Liver (tissue), 9 donors: ENCODE measurements around the gene ARRDC3. TPM values are rescaled to one million over a fixed set of nuclear protein-coding genes. Genes with fewer than 3 reads are reported as not detected.

Source experiments
- DNase-seq: peaks from one replicate; pipeline ENCODE4 v3.0.0-alpha.2; 2017; ENCODE audit warnings: low spot score
- H3K27ac ChIP-seq, 2 donors: one replicate each; pipeline ENCODE4 v1.7.0; 2013; ENCODE audit warnings: inconsistent platforms in 2 of 2, low read length in 2 of 2, control low read depth in 1 of 2, low read depth in 1 of 2, mild to moderate bottlenecking in 1 of 2
- H3K27me3 ChIP-seq, 4 donors: one replicate each; pipeline versions ENCODE4 v1.6.1 to v1.7.0; 2013; ENCODE audit warnings: low read length in 3 of 4, inconsistent platforms in 1 of 4, mild to moderate bottlenecking in 1 of 4, moderate library complexity in 1 of 4; ENCODE audit not compliant: control insufficient read depth in 4 of 4, insufficient read depth in 4 of 4
- H3K36me3 ChIP-seq, 4 donors: one replicate each; pipeline versions ENCODE4 v1.6.1 to v1.7.0; 2013; ENCODE audit warnings: low read length in 3 of 4, mild to moderate bottlenecking in 3 of 4, low read depth in 1 of 4, moderate library complexity in 1 of 4; ENCODE audit not compliant: control insufficient read depth in 4 of 4, insufficient read depth in 3 of 4
- H3K4me1 ChIP-seq, 4 donors: one replicate each; pipeline versions ENCODE4 v1.6.1 to v1.7.0; 2013; ENCODE audit warnings: low read length in 3 of 4, mild to moderate bottlenecking in 3 of 4, moderate library complexity in 1 of 4; ENCODE audit not compliant: control insufficient read depth in 4 of 4, insufficient read depth in 4 of 4
- H3K4me3 ChIP-seq, 3 donors: one replicate each; pipeline versions ENCODE4 v1.6.1 to v1.7.0; 2013; ENCODE audit warnings: low read length in 3 of 3, control low read depth in 1 of 3, low read depth in 1 of 3, mild to moderate bottlenecking in 1 of 3
- H3K9ac ChIP-seq, 2 donors: one replicate each; pipeline ENCODE4 v1.7.0; 2013; ENCODE audit warnings: low read length in 2 of 2, mild to moderate bottlenecking in 2 of 2, moderate library complexity in 2 of 2, control low read depth in 1 of 2, low read depth in 1 of 2
- H3K9me3 ChIP-seq, 4 donors: one replicate each; pipeline versions ENCODE4 v1.6.1 to v1.7.0; 2013; ENCODE audit warnings: low read length in 3 of 4; ENCODE audit not compliant: control insufficient read depth in 4 of 4
- CTCF ChIP-seq: fragments of 150-350 bp; IDR thresholded peaks from 2 replicates; pipeline ENCODE4 v1.5.1; 2017; ENCODE audit warnings: improper control_type of control experiment, low read depth, low read length; ENCODE audit not compliant: missing input control
- HNF4A ChIP-seq, 2 donors: conservative IDR thresholded peaks; 2 replicates each; pipeline ENCODE4 v1.6.1; 2016; ENCODE audit warnings: antibody characterized with exemption in 2 of 2, mild to moderate bottlenecking in 2 of 2
- JUND ChIP-seq, 2 donors: IDR thresholded peaks; 2 replicates each; pipeline ENCODE4 v1.6.1; 2016; ENCODE audit warnings: antibody characterized with exemption in 2 of 2
- MAX ChIP-seq: IDR thresholded peaks from 2 replicates; pipeline ENCODE4 v1.6.1; 2016; ENCODE audit warnings: antibody characterized with exemption
- RAD21 ChIP-seq, 2 donors: IDR thresholded peaks; 2 replicates each; pipeline ENCODE4 v1.6.1; 2016; ENCODE audit warnings: antibody characterized with exemption in 2 of 2, mild to moderate bottlenecking in 2 of 2
- TAF1 ChIP-seq: conservative IDR thresholded peaks from 2 replicates; pipeline ENCODE4 v1.6.1; 2016; ENCODE audit warnings: antibody characterized with exemption, mild to moderate bottlenecking
- YY1 ChIP-seq: IDR thresholded peaks from 2 replicates; pipeline ENCODE4 v1.6.1; 2016; ENCODE audit warnings: antibody characterized with exemption, mild to moderate bottlenecking
- ZBTB33 ChIP-seq: IDR thresholded peaks from 2 replicates; pipeline ENCODE4 v1.6.1; 2016; ENCODE audit warnings: antibody characterized with exemption
- WGBS: extraction: QIAGEN DNeasy Blood & Tissue Kit; methylation state at CpG from one replicate; pipeline ENCODE4 v1.1.7; 2013; 5-methylcytosine and 5-hydroxymethylcytosine counted together
- polyA plus RNA-seq, 2 donors: library from polyadenylated mRNA; stranded (reverse) in 1 of 2; unstranded in 1 of 2; fragments of 200-250 nt in 1 of 2; fragments of >200 nt in 1 of 2; fragmentation: Nextera tagmentation in 1 of 2; extraction: Ambion mirVana in 1 of 2; gene quantifications; one replicate each; pipeline versions ENCODE4 v1.2.1 to v1.2.3, GENCODE V29; 2013 to 2015
- total RNA-seq, 2 donors: library from RNA; depleted of rRNA; stranded (reverse); fragments of >200 nt; gene quantifications; one replicate each; pipeline ENCODE4 v1.2.3, GENCODE V29; 2014
- TF ChIP-seq, protein P1 (sequence below): IDR thresholded peaks from 2 replicates; pipeline ENCODE4 v1.6.1; 2016; ENCODE audit warnings: antibody characterized with exemption, mild to moderate bottlenecking
- donor health status: healthy.
- donor health status: healthy.
- donor health status: healthy.
- donor health status: healthy.
- donor health status: healthy.

The ARRDC3 gene
- total and polyA plus RNA-seq, 4 donors: 8.8 to 70.4 (median 34.0) TPM

DNA sequence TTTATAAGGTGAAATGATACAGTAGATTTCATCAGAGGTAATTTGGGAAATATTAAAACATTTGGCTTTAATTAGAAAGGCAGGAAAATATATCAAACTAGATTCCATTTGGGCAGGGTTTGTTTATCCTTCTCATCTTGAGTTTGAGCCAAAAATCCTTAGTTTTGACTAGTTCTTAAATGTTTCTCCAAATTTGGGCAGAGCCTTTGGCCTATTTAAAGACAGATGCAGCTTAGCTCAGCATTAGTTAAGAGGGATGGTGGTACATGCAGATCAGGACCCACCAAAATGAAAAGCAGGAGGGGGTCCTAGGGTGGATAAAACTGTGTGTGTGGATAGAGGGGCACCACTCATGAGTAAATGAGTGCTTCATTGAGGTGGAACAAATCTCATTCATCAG, 20.3 kb upstream of the ARRDC3 start:
- H3K9me3 ChIP-seq: no peaks in the 10 kb centered on the region
- no peak overlapping the region for H3K9ac ChIP-seq
- H3K27me3 ChIP-seq: no peaks in the 10 kb centered on the region
- DNase-seq: no peak
- TF ChIP-seq RAD21 (IDR thresholded peaks at IDR 0.05) (no peak), HNF4A (conservative IDR thresholded peaks at IDR 0.05) (no peak), JUND (IDR thresholded peaks at IDR 0.05) (no peak), ZBTB33 (no peak), YY1 (no peak), MAX (no peak), TAF1 (no peak), CTCF (no peak)
- TF ChIP-seq, protein P1, sequence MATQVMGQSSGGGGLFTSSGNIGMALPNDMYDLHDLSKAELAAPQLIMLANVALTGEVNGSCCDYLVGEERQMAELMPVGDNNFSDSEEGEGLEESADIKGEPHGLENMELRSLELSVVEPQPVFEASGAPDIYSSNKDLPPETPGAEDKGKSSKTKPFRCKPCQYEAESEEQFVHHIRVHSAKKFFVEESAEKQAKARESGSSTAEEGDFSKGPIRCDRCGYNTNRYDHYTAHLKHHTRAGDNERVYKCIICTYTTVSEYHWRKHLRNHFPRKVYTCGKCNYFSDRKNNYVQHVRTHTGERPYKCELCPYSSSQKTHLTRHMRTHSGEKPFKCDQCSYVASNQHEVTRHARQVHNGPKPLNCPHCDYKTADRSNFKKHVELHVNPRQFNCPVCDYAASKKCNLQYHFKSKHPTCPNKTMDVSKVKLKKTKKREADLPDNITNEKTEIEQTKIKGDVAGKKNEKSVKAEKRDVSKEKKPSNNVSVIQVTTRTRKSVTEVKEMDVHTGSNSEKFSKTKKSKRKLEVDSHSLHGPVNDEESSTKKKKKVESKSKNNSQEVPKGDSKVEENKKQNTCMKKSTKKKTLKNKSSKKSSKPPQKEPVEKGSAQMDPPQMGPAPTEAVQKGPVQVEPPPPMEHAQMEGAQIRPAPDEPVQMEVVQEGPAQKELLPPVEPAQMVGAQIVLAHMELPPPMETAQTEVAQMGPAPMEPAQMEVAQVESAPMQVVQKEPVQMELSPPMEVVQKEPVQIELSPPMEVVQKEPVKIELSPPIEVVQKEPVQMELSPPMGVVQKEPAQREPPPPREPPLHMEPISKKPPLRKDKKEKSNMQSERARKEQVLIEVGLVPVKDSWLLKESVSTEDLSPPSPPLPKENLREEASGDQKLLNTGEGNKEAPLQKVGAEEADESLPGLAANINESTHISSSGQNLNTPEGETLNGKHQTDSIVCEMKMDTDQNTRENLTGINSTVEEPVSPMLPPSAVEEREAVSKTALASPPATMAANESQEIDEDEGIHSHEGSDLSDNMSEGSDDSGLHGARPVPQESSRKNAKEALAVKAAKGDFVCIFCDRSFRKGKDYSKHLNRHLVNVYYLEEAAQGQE: no peak
- no peaks in the 10 kb centered on the region for H3K36me3 ChIP-seq
- H3K4me1 ChIP-seq: no peaks in the 10 kb centered on the region
- no peak overlapping the region for H3K4me3 ChIP-seq
- H3K27ac ChIP-seq: no peak overlapping the region

GRCh38 chr5:91401175-91401574, 18.1 kb upstream of the ARRDC3 start:
- H3K27me3 ChIP-seq: no peaks in the 10 kb centered on the region
- no peaks in the 10 kb centered on the region for H3K9me3 ChIP-seq
- DNase-seq: no peak
- TF ChIP-seq MAX (no peak), RAD21 (IDR thresholded peaks at IDR 0.05) (no peak), JUND (IDR thresholded peaks at IDR 0.05) (no peak)
- H3K36me3 ChIP-seq: no peaks in the 10 kb centered on the region
- no peak overlapping the region for H3K9ac ChIP-seq
- no peak overlapping the region for H3K4me3 ChIP-seq
- H3K27ac ChIP-seq: no peak overlapping the region
- WGBS: 98% methylated on average over 2 of the region's 2 CpGs
- H3K4me1 ChIP-seq: no peaks in the 10 kb centered on the region

DNA sequence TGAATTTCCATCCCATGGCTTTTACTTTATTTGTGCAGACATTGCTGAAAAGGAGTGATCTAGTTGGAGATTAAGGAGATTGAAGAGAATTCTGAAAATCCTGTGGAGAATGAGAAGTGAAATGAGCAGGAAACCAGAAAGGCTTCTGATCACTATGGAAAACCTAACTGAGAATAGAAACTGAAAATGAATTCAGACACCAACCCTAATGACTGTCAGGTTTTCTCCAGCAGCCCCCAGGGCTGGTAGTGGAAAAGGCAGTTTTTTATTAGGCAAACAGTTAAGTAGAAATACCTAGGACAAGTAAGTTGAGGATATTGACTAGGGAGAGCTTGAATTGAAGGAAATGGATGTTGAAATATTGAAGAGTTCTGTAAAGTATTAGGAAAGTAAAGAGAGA, 14.7 kb upstream of the ARRDC3 start:
- H3K27me3 ChIP-seq: no peaks in the 10 kb centered on the region
- H3K36me3 ChIP-seq: no peaks in the 10 kb centered on the region
- H3K4me3 ChIP-seq: no peak overlapping the region
- no peak overlapping the region for H3K27ac ChIP-seq
- H3K9ac ChIP-seq: no peak overlapping the region
- TF ChIP-seq, protein P1: no peak
- DNase-seq: no peak
- H3K4me1 ChIP-seq: no peaks in the 10 kb centered on the region
- no peaks in the 10 kb centered on the region for H3K9me3 ChIP-seq
